Thoracic aorta endothelial cell (primary cell): ENCODE results near the gene TBX5. TPM values are rescaled to one million over a fixed set of nuclear protein-coding genes. Genes with fewer than 3 reads are reported as not detected.

ENCODE experiments used
- total RNA-seq: library from RNA; depleted of rRNA; stranded (reverse); fragments of >200 nt; gene quantifications from 2 replicates; pipeline ENCODE4 v1.2.3, GENCODE V29; 2012

Gene TBX5
- total RNA-seq = not detected in 2 replicates

GRCh38 chr12:114405519-114406271 is at the start of gene TBX5:
Gene TBX5, minus strand, starts transcription at chr12:114406144. Its CDS starts 2,246 bp downstream, at chr12:114403898.

